Coronary artery (tissue), 2 donors: ENCODE data around the gene LIME1.

Experiments used
- DNase-seq: peaks from one replicate; pipeline ENCODE4 v3.0.0-alpha.2; 2017; ENCODE audit warnings: low spot score
- H3K27ac ChIP-seq, 2 donors: fragments of 200-600 bp; sonication (generic); one replicate each; pipeline ENCODE4 v1.5.1; 2016 to 2019
- H3K4me3 ChIP-seq: fragments of 200-600 bp; sonication (generic); 2 replicates; pipeline ENCODE4 v1.5.1; 2016; ENCODE audit warnings: mild to moderate bottlenecking, moderate library complexity
- CTCF ChIP-seq: fragments of 200-600 bp; sonication (generic); IDR thresholded peaks from one replicate; pipeline ENCODE4 v1.5.1; 2019; ENCODE audit warnings: antibody characterized with exemption

The LIME1 gene

GRCh38 chr20:63702036-63702665, 34.3 kb upstream of the LIME1 start:
- no peak overlapping the region for H3K27ac ChIP-seq
- peak; percentile 65 for DNase-seq
- TF ChIP-seq CTCF: no peak
- no peak overlapping the region for H3K4me3 ChIP-seq

GRCh38 chr20:63702751-63703470, 33.6 kb upstream of the LIME1 start:
- Histone ChIP-seq H3K27ac (no peak overlapping the region), H3K4me3 (no peak overlapping the region)
- DNase-seq: peak; percentile 68
- TF ChIP-seq CTCF: no peak

- peak; percentile 73 for DNase-seq
Observed at GRCh38 chr20:63703471-63703975, 32.9 kb upstream of the LIME1 start.

GRCh38 chr20:63703976-63704748, 32.3 kb upstream of the LIME1 start:
- TF ChIP-seq CTCF: no peak
- peak; percentile 62 for DNase-seq
- no peak overlapping the region for H3K4me3 ChIP-seq
- no peak overlapping the region for H3K27ac ChIP-seq

More at GRCh38 chr20:63703471-63703975, 32.9 kb upstream of the LIME1 start:
- Histone ChIP-seq H3K27ac (no peak overlapping the region), H3K4me3 (no peak overlapping the region)
- no peak for TF ChIP-seq CTCF

- TF ChIP-seq CTCF: no peak
- DNase-seq: peak; percentile 72
- Histone ChIP-seq H3K27ac (no peak overlapping the region), H3K4me3 (no peak overlapping the region)
Observed at GRCh38 chr20:63704749-63705117, 31.7 kb upstream of the LIME1 start.

GRCh38 chr20:63705232-63706026, 31.0 kb upstream of the LIME1 start:
- no peak overlapping the region for H3K27ac ChIP-seq
- TF ChIP-seq CTCF: no peak
- no peak overlapping the region for H3K4me3 ChIP-seq
- peak; percentile 65 for DNase-seq
